ENCODE measurements around the gene C1orf35.

DNA sequence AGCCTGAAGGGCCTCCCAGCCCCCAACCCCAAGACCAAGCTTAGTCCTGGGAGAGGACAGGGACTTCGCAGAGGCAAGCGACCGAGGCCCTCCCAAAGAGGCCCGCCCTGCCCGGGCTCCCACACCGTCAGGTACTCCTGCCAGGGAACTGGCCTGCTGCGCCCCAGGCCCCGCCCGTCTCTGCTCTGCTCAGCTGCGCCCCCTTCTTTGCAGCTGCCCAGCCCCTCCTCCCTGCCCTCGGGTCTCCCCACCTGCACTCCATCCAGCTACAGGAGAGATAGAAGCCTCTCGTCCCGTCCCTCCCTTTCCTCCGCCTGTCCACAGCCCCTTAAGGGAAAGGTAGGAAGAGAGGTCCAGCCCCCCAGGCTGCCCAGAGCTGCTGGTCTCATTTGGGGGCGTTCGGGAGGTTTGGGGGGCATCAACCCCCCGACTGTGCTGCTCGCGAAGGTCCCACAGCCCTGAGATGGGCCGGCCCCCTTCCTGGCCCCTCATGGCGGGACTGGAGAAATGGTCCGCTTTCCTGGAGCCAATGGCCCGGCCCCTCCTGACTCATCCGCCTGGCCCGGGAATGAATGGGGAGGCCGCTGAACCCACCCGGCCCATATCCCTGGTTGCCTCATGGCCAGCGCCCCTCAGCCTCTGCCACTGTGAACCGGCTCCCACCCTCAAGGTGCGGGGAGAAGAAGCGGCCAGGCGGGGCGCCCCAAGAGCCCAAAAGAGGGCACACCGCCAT is 42.5 kb downstream of the C1orf35 start:
- TF ChIP-seq, protein P1, sequence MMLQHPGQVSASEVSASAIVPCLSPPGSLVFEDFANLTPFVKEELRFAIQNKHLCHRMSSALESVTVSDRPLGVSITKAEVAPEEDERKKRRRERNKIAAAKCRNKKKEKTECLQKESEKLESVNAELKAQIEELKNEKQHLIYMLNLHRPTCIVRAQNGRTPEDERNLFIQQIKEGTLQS (IDR thresholded peaks at IDR 0.05), result no peak
- TF ChIP-seq RAD21 (IDR thresholded peaks at IDR 0.05), result no peak
- TF ChIP-seq, protein P2, sequence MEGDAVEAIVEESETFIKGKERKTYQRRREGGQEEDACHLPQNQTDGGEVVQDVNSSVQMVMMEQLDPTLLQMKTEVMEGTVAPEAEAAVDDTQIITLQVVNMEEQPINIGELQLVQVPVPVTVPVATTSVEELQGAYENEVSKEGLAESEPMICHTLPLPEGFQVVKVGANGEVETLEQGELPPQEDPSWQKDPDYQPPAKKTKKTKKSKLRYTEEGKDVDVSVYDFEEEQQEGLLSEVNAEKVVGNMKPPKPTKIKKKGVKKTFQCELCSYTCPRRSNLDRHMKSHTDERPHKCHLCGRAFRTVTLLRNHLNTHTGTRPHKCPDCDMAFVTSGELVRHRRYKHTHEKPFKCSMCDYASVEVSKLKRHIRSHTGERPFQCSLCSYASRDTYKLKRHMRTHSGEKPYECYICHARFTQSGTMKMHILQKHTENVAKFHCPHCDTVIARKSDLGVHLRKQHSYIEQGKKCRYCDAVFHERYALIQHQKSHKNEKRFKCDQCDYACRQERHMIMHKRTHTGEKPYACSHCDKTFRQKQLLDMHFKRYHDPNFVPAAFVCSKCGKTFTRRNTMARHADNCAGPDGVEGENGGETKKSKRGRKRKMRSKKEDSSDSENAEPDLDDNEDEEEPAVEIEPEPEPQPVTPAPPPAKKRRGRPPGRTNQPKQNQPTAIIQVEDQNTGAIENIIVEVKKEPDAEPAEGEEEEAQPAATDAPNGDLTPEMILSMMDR (IDR thresholded peaks at IDR 0.05; ENCODE audit: low read depth, low read length, missing input control), result no peak
- TF ChIP-seq JUND (IDR thresholded peaks at IDR 0.05), result no peak
- TF ChIP-seq TAF1 (conservative IDR thresholded peaks at IDR 0.05), result no peak
- TF ChIP-seq, protein P3, sequence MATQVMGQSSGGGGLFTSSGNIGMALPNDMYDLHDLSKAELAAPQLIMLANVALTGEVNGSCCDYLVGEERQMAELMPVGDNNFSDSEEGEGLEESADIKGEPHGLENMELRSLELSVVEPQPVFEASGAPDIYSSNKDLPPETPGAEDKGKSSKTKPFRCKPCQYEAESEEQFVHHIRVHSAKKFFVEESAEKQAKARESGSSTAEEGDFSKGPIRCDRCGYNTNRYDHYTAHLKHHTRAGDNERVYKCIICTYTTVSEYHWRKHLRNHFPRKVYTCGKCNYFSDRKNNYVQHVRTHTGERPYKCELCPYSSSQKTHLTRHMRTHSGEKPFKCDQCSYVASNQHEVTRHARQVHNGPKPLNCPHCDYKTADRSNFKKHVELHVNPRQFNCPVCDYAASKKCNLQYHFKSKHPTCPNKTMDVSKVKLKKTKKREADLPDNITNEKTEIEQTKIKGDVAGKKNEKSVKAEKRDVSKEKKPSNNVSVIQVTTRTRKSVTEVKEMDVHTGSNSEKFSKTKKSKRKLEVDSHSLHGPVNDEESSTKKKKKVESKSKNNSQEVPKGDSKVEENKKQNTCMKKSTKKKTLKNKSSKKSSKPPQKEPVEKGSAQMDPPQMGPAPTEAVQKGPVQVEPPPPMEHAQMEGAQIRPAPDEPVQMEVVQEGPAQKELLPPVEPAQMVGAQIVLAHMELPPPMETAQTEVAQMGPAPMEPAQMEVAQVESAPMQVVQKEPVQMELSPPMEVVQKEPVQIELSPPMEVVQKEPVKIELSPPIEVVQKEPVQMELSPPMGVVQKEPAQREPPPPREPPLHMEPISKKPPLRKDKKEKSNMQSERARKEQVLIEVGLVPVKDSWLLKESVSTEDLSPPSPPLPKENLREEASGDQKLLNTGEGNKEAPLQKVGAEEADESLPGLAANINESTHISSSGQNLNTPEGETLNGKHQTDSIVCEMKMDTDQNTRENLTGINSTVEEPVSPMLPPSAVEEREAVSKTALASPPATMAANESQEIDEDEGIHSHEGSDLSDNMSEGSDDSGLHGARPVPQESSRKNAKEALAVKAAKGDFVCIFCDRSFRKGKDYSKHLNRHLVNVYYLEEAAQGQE (IDR thresholded peaks at IDR 0.05), result no peak
- TF ChIP-seq FOXA1 (IDR thresholded peaks at IDR 0.05), result no peak
- no peak for TF ChIP-seq HNF4A (conservative IDR thresholded peaks at IDR 0.05)
- no peak for TF ChIP-seq GABPA (IDR thresholded peaks at IDR 0.05 in 1 of 2, conservative IDR thresholded peaks at IDR 0.05 in 1 of 2)
- TF ChIP-seq ZBTB33 (IDR thresholded peaks at IDR 0.05), result no peak
- no peak for TF ChIP-seq YY1 (IDR thresholded peaks at IDR 0.05)
- TF ChIP-seq SP1 (IDR thresholded peaks at IDR 0.05), result no peak
- TF ChIP-seq MAX (IDR thresholded peaks at IDR 0.05), result no peak
- TF ChIP-seq NR2F2 (IDR thresholded peaks at IDR 0.05), result no peak

Data from liver (tissue), 3 donors.